ENCODE measurements around the gene PNMT. TPM values are rescaled to one million over a fixed set of nuclear protein-coding genes. Genes with fewer than 3 reads are reported as not detected.

The PNMT gene
- polyA plus RNA-seq, 1 of the 3 experiments (the other 2 are of a cell fraction): 0.07 TPM

DNA sequence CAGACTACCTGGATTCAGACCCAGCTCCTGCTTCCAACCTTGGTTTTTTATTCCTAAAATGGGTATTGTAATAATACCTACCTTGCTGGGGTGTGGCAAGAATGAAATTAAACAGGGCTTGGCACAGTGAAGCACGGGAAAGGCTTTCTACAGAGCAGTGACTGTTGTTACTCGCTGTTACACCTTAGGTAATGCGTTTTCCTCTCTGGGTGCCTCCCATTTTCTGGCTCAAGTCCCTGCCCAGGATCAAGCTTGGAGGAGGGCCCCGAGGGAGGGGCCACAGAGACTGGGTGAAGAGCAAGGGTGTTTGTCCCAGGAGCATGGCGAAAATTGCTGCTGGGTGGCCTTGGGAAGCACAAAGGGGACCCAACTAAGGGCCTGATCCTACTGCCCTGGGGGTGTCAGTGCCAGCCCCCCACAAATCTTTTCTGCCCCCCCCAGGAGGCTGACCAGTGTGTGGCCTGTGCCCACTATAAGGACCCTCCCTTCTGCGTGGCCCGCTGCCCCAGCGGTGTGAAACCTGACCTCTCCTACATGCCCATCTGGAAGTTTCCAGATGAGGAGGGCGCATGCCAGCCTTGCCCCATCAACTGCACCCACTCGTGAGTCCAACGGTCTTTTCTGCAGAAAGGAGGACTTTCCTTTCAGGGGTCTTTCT is 48.8 kb downstream of the PNMT start (continued):
- TF ChIP-seq, protein P1, sequence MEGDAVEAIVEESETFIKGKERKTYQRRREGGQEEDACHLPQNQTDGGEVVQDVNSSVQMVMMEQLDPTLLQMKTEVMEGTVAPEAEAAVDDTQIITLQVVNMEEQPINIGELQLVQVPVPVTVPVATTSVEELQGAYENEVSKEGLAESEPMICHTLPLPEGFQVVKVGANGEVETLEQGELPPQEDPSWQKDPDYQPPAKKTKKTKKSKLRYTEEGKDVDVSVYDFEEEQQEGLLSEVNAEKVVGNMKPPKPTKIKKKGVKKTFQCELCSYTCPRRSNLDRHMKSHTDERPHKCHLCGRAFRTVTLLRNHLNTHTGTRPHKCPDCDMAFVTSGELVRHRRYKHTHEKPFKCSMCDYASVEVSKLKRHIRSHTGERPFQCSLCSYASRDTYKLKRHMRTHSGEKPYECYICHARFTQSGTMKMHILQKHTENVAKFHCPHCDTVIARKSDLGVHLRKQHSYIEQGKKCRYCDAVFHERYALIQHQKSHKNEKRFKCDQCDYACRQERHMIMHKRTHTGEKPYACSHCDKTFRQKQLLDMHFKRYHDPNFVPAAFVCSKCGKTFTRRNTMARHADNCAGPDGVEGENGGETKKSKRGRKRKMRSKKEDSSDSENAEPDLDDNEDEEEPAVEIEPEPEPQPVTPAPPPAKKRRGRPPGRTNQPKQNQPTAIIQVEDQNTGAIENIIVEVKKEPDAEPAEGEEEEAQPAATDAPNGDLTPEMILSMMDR (IDR thresholded peaks at IDR 0.05): no peak

GRCh38 chr17:39717660-39718059 is 49.4 kb downstream of the PNMT start:
- no peak overlapping the region for H3K9ac ChIP-seq
- CTCF ChIA-PET: no interaction called here
- no peaks in the 10 kb centered on the region for H3K9me2 ChIP-seq
- no peak for DNase-seq
- no peak overlapping the region for H2AFZ ChIP-seq (ENCODE audit: low read depth)
- no peaks in the 10 kb centered on the region for H3K36me3 ChIP-seq (replicated peaks in 1 of 2; ENCODE audit: control insufficient read depth in 1 of 2, insufficient read depth in 2 of 2, low read length in 1 of 2)
- H3K4me3 ChIP-seq (ENCODE audit: low read depth in 2 of 2, low read length in 1 of 2): no peak overlapping the region
- H3F3A ChIP-seq (replicated peaks; ENCODE audit: insufficient read depth): no peaks in the 10 kb centered on the region
- no peaks in the 10 kb centered on the region; the same call in 1 of the 2 replicates for H3K27me3 ChIP-seq (ENCODE audit: insufficient read depth)
- POLR2A ChIA-PET: no interaction called here
- H3K4me1 ChIP-seq (ENCODE audit: control insufficient read depth in 1 of 2, insufficient read depth in 2 of 2, low read depth in 1 of 2, low read length in 1 of 2): no peaks in the 10 kb centered on the region
- no peak overlapping the region for H3K4me2 ChIP-seq
- no peak for TF ChIP-seq FOXJ3 (CRISPR knock-in tag; IDR thresholded peaks at IDR 0.05)
- TF ChIP-seq RAD21 (IDR thresholded peaks at IDR 0.05; ENCODE audit: low read length): no peak
- TF ChIP-seq ELF1 (IDR thresholded peaks at IDR 0.05): no peak
- TF ChIP-seq, protein P2, sequence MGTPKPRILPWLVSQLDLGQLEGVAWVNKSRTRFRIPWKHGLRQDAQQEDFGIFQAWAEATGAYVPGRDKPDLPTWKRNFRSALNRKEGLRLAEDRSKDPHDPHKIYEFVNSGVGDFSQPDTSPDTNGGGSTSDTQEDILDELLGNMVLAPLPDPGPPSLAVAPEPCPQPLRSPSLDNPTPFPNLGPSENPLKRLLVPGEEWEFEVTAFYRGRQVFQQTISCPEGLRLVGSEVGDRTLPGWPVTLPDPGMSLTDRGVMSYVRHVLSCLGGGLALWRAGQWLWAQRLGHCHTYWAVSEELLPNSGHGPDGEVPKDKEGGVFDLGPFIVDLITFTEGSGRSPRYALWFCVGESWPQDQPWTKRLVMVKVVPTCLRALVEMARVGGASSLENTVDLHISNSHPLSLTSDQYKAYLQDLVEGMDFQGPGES (IDR thresholded peaks at IDR 0.05; ENCODE audit: low read depth, low read length): no peak
- TF ChIP-seq FOSL2 (IDR thresholded peaks at IDR 0.05; ENCODE audit: borderline replicate concordance, low read depth): no peak
- TF ChIP-seq, protein P3, sequence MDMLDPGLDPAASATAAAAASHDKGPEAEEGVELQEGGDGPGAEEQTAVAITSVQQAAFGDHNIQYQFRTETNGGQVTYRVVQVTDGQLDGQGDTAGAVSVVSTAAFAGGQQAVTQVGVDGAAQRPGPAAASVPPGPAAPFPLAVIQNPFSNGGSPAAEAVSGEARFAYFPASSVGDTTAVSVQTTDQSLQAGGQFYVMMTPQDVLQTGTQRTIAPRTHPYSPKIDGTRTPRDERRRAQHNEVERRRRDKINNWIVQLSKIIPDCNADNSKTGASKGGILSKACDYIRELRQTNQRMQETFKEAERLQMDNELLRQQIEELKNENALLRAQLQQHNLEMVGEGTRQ (IDR thresholded peaks at IDR 0.05; ENCODE audit: borderline replicate concordance, low read depth, low read length): no peak
- no peak for TF ChIP-seq EP300 (IDR thresholded peaks at IDR 0.05; ENCODE audit: borderline replicate concordance in 1 of 2, low read depth in 1 of 2, low read length in 1 of 2)
- no peak for TF ChIP-seq POLR2AphosphoS5 (IDR thresholded peaks at IDR 0.05; ENCODE audit: low read depth, low read length)
- no peak for TF ChIP-seq TCF12 (IDR thresholded peaks at IDR 0.05)
- no peak for TF ChIP-seq TEAD4 (IDR thresholded peaks at IDR 0.05; ENCODE audit: borderline replicate concordance, insufficient read depth)
- TF ChIP-seq ZBTB33 (IDR thresholded peaks at IDR 0.05; ENCODE audit: borderline replicate concordance, low read depth): no peak
- no peak overlapping the region for H3K27ac ChIP-seq (ENCODE audit: low read depth in 2 of 2, low read length in 1 of 2)
- WGBS (ENCODE audit: low lambda C conversion rate): 90% methylated on average over 6 of the region's 6 CpGs
- H3K9me3 ChIP-seq: no peaks in the 10 kb centered on the region
- no peaks in the 10 kb centered on the region for H3K79me2 ChIP-seq (ENCODE audit: insufficient read depth)
- H4K20me1 ChIP-seq (ENCODE audit: insufficient read depth): no peaks in the 10 kb centered on the region
